Measurements from ENCODE around the gene DPP6.

DPP6 gene

DNA sequence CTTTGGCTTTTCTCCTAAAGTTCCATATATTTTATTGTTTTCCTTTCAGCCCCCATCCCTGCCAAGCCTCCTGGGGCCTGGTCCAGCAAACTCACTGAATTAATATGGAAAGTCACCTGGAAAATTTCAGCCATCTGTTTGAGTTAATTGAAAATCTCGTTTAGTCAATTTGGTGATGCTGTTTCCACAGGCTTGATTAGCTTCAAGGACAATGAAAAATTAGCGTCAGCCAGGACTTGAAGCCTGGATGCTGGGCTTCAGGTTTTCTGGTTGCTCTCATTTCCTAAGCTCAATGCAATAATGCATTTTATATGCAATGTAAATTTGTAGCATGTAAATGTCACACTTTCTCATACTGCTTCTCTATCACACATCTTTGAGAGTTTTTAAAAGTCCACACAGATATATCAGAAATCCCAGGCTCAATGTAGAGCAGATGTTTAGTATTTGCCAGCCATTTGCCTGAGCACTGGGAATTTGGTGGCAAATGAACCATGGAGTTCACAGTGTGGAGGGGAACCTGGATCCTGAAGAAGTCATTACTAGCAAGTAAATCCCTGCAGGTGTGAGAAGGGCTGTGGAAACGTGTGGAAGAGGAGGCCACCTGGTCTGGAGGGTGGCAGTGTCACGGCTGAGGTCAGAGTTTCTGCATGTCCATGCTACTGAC, 722.2 kb downstream of the DPP6 start:
- TF ChIP-seq, protein P1, sequence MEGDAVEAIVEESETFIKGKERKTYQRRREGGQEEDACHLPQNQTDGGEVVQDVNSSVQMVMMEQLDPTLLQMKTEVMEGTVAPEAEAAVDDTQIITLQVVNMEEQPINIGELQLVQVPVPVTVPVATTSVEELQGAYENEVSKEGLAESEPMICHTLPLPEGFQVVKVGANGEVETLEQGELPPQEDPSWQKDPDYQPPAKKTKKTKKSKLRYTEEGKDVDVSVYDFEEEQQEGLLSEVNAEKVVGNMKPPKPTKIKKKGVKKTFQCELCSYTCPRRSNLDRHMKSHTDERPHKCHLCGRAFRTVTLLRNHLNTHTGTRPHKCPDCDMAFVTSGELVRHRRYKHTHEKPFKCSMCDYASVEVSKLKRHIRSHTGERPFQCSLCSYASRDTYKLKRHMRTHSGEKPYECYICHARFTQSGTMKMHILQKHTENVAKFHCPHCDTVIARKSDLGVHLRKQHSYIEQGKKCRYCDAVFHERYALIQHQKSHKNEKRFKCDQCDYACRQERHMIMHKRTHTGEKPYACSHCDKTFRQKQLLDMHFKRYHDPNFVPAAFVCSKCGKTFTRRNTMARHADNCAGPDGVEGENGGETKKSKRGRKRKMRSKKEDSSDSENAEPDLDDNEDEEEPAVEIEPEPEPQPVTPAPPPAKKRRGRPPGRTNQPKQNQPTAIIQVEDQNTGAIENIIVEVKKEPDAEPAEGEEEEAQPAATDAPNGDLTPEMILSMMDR (conservative IDR thresholded peaks at IDR 0.05), result no peak
- H3K27ac ChIP-seq, result no peak overlapping the region

DNA sequence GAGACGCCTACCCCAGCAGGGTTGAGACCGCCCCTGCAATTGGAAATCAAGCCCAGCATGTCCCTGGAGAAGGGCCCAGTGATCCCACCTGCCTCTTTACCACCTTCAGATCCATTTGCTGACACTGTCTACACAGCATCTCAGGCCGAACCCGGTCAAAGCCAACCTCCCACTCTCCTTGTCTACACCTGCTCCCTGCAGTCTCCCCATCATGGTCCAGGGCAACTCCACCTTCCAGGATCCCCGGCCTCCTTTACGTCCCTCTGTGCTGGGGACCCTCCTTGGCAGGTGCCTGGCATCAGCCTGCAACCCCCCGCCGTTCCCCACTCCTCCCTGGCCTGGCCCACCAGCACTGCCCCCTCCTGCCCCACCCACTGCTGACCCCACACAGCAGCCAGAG, 723.5 kb downstream of the DPP6 start:
- H3K27ac ChIP-seq, result no peak overlapping the region
- TF ChIP-seq, protein P1 (conservative IDR thresholded peaks at IDR 0.05), result no peak

DNA sequence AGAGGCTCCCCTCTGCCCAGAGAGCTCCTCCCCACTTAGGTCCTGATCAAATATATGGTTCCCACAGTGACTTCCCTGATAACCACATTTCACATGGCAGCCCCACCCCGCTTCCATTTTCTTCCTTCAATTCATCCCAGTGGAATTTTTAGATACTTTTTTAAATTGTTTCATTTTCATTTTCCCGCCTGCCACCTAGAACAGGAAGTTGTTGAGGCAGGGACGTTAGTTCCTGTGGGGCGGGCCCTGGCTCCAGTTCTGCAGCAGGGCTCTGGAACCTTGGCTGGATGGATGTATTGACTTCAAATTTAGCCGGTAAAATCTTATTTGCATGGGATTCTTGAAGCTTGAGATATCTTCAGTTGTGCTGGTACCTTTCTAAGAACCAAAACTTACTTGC, 724.2 kb downstream of the DPP6 start:
- TF ChIP-seq, protein P1 (conservative IDR thresholded peaks at IDR 0.05), result no peak
- no peak overlapping the region for H3K27ac ChIP-seq

DNA sequence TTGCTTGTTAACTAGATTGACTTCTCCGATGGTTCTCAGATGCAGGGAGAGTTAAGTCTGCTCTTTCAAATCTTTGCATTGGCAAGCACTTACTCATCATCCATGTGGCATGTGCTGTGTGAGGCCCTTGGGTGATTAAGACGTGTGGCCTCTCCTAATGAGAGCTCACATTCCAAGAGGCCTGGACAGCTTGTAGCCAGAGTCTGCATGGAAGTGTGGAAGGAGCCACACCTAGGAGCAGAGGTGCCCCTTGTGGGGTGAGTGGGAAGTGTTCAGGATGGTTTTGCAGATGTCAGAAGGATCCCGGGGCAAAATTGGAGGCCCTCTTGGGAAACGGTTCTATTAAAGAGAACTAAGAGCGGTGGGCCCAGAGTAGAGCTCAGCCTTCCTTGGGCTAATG, 724.8 kb downstream of the DPP6 start:
- no peak overlapping the region for H3K27ac ChIP-seq
- TF ChIP-seq, protein P1 (conservative IDR thresholded peaks at IDR 0.05), result peak; percentile 21; the same call in 1 of the 2 replicates

DNA sequence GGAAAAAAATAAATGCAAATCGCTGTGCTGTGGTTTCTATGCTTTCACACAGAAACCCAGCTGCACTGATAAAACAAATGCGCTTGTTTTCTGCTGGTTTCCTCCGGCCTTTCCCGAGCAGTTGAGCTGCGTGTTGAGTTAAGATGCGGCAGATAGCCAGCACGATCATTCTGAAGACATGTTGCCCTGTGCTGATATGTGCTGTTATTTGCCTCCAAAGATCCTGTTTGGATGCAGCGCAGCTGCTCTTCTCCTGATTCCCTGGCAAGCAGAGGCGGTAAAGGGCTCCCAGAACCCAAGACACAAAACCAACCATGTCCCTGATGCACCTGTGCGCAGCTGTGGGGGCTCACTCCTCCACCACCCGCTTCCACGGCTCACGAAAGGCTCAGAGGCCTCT, 725.3 kb downstream of the DPP6 start:
- TF ChIP-seq, protein P1 (conservative IDR thresholded peaks at IDR 0.05), result no peak
- no peak overlapping the region for H3K27ac ChIP-seq

DNA sequence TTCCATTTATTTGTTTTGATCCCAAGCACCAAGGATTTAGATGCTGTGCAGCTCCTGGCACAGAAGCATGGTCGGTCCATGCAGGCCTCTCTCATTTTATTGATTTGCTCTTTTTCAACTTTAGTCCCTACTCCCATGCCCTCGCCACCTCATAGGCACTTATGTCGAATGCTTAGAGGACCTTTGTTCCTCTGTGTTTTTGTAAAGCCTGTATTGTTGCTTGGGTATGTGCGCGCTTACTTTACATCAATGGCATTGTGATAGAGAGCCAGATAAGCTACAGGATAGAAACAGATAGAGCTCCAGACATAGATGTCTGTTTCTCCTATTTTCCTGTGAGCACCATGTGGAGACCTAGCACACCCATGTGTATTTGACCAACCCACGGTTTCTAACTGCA, 725.7 kb downstream of the DPP6 start:
- no peak overlapping the region for H3K27ac ChIP-seq
- TF ChIP-seq, protein P1 (conservative IDR thresholded peaks at IDR 0.05), result no peak

DNA sequence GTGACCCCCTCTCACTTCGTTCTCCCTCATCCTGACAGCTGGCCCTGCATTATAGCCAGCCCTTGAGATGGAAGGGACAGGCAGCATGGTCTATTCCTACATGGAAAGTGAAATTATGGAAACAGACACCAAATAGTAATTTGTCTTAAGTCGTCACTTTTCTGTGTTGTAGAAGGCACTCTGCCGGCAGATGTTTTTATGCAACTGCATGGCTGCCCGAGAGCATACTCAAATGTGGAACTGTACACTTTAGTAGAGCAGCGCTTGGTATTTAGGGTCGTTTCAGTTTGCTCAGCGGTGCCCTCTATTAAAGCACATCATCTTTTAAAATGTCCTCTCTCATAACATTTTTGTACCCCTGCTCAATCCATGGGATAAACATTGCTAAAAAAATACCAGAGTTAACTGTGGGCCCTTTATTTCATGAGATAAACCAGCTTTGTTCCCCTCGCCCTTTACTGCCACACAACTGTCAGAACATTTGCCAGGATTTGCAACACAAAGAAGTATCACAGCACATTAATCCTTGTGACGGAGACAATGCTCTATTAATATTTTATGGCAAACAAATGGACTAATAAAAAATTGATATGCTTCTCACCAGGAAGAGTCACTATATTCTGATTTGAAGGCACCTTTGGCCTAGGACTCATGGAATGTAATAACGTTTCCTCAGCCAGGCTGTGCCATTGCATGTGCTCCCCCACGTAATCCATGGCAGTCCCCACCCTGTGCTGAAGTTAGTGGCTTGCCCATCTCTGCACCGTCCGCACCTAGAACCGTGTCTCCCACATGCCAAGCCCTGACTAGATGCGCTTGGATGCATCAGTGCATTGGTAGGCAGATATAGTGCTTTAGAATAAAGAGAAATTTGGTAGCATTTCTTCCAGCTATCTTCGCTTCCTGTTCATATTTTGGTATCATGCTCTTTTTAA, 729.4 kb downstream of the DPP6 start:
- no peak overlapping the region; the same call in 1 of the 2 replicates for H3K27ac ChIP-seq
- TF ChIP-seq, protein P1 (conservative IDR thresholded peaks at IDR 0.05), result no peak

Data from VCaP (cell line).